Ascending aorta (tissue), 2 donors: ENCODE data around the gene B9D2. TPM values are rescaled to one million over a fixed set of nuclear protein-coding genes. Genes with fewer than 3 reads are reported as not detected.

Experiments
- DNase-seq, 2 donors: peaks; one replicate each; pipeline ENCODE4 v3.0.0-alpha.2; 2019; ENCODE audit warnings: low spot score in 2 of 2
- H3K27ac ChIP-seq, 2 donors: fragments of 200-600 bp; sonication (generic); one replicate each; pipeline ENCODE4 v1.5.1; 2016 to 2017; ENCODE audit warnings: mild to moderate bottlenecking in 1 of 2
- H3K27me3 ChIP-seq: fragments of 200-600 bp; sonication (generic); one replicate; pipeline ENCODE4 v1.5.1; 2017
- H3K36me3 ChIP-seq, 2 donors: fragments of 200-600 bp; sonication (generic); one replicate each; pipeline ENCODE4 v1.5.1; 2016
- H3K4me1 ChIP-seq, 2 donors: fragments of 200-600 bp; sonication (generic); one replicate each; pipeline ENCODE4 v1.5.1; 2016 to 2017; ENCODE audit warnings: mild to moderate bottlenecking in 1 of 2
- H3K4me3 ChIP-seq, 2 donors: fragments of 200-600 bp; sonication (generic); one replicate each; pipeline ENCODE4 v1.5.1; 2016 to 2017; ENCODE audit warnings: mild to moderate bottlenecking in 1 of 2
- H3K9me3 ChIP-seq, 2 donors: fragments of 200-600 bp; sonication (generic); one replicate each; pipeline ENCODE4 v1.5.1; 2016
- CTCF ChIP-seq, 3 experiments: fragments of 200-600 bp in 2 of 3; fragments of 450-650 bp in 1 of 3; sonication (generic) in 2 of 3; IDR thresholded peaks; one replicate each; pipeline ENCODE4 v1.5.1; 2016 to 2019; ENCODE audit warnings: antibody characterized with exemption in 3 of 3, mild to moderate bottlenecking in 1 of 3, moderate library complexity in 1 of 3
- intact Hi-C: fragments of 100-400 bp; cut with DNase I; formaldehyde crosslinking; loops from one replicate; pipeline ENCODE4 v1.15.1; 2023
- total RNA-seq: library from RNA; depleted of rRNA; stranded (reverse); fragments of >200 nt; gene quantifications from one replicate; pipeline ENCODE4 v1.1.0, GENCODE V29; 2016

The B9D2 gene
- total RNA-seq, 1 donor from 2014 or later: 17.5 TPM

GRCh38 chr19:41364524-41365391, 809 bp upstream of the B9D2 start:
- TF ChIP-seq CTCF (IDR thresholded peaks at IDR 0.05): no peak
- Histone ChIP-seq H3K27me3 (no peaks in the 10 kb centered on the region), H3K4me3 (peak overlapping the region; percentile 80), H3K4me1 (peaks cover 0 to 11% of the 10 kb centered on the region in 2 donors), H3K36me3 (no peaks in the 10 kb centered on the region), H3K9me3 (no peaks in the 10 kb centered on the region), H3K27ac (peak overlapping the region; percentile 97 to 98)
- intact Hi-C loops: no loop called here
- no peak for DNase-seq

GRCh38 chr19:41363371-41363752, 587 bp downstream of the B9D2 start:
- peak overlapping the region; percentile 80 for H3K4me3 ChIP-seq
- no peaks in the 10 kb centered on the region for H3K36me3 ChIP-seq
- intact Hi-C loops: loop anchor here (1.0 kb wide), 2 partner anchors 10 to 34 kb away; partner anchors contain the start of genes BCKDHA, EXOSC5 and TGFB1
- H3K27me3 ChIP-seq: no peaks in the 10 kb centered on the region
- TF ChIP-seq CTCF (IDR thresholded peaks at IDR 0.05): no peak
- no peaks in the 10 kb centered on the region for H3K9me3 ChIP-seq
- peak overlapping the region; percentile 97 to 98 for H3K27ac ChIP-seq
- no peak for DNase-seq
- H3K4me1 ChIP-seq: peaks cover 0 to 11% of the 10 kb centered on the region in 2 donors

DNA sequence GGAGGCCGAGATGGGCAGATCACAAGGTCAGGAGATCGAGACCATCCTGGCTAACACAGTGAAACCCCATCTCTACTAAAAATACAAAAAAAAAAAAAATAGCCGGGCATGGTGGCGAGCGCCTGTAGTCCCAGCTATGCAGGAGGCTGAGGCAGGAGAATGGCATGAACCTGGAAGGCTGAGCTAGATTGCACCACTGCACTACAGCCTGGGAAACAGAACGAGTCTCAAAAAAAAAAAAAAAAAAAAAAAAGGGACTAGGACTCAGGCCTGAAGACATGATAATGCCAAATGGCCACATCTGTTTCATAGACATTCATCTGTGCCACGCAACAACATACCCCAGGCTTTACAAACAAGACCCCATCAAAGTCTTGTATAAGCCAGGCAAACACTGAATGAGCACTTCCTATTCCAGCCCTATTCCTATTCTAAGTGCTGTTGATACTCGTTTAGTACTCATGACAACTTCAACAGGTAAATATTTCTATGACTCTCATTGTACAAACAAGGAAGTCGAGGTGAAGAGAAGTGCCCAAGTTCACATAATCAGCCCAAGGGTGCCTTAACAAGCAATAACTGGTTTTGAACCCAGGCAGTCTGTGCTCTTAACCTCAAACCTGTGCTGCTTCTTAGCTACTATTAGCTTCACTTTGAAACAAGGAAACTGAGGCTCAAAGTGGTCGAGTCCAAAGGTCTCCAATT, 1.7 kb downstream of the B9D2 start:
- TF ChIP-seq CTCF (IDR thresholded peaks at IDR 0.05): no peak
- no peak for DNase-seq
- Histone ChIP-seq H3K9me3 (no peaks in the 10 kb centered on the region), H3K27me3 (no peaks in the 10 kb centered on the region), H3K36me3 (no peaks in the 10 kb centered on the region), H3K4me1 (peaks cover 0 to 8% of the 10 kb centered on the region in 2 donors), H3K4me3 (no peak overlapping the region), H3K27ac (no peak overlapping the region)
- intact Hi-C loops: no loop called here

DNA sequence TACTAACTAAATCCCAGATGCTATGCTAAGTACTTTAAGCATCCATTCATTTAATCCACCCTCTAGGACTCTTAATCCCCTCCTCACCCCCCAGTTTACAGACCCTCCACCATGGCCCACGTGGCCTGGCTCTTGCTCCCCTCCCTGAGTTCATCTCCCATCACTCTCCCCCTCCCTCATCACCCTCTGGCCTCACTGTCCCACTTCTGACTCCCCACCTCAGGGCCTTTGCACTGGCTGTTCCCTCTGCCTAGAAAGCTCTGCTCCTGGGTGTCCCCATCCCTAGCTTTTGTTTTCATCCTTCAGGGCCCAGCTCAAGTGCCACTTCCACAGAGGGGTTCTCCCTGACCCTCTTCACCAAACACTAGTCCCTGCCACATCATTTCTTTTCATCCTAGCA, 4.2 kb downstream of the B9D2 start:
- Histone ChIP-seq H3K4me1 (peaks cover 0 to 7% of the 10 kb centered on the region in 2 donors), H3K4me3 (no peak overlapping the region), H3K9me3 (no peaks in the 10 kb centered on the region), H3K36me3 (no peaks in the 10 kb centered on the region), H3K27ac (no peak overlapping the region), H3K27me3 (no peaks in the 10 kb centered on the region)
- no peak for DNase-seq
- intact Hi-C loops: no loop called here
- TF ChIP-seq CTCF (IDR thresholded peaks at IDR 0.05): no peak

DNA sequence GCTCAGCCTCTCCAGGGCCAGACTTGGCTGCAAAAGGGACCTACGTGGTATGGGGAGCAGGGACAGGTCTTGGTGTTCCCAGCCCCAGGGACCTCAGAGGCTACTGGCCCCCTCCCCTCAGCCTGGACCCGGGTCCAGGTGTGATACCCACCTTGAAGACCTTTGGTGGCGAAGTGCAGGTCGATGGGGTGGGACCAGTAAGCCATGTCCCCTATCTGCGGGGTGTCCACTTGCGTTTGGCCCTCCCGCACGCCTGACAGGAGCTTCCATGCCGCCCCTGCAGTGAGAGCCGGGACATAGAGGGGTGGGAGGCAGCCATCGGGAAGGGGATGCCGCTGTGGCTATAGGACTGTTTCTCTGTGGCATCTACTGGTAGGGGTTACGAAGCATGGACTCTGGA, 6.2 kb downstream of the B9D2 start:
- intact Hi-C loops: no loop called here
- H3K27ac ChIP-seq: no peak overlapping the region
- no peaks in the 10 kb centered on the region for H3K27me3 ChIP-seq
- no peaks in the 10 kb centered on the region for H3K9me3 ChIP-seq
- DNase-seq: no peak
- no peak for TF ChIP-seq CTCF (IDR thresholded peaks at IDR 0.05)
- H3K4me1 ChIP-seq: no peaks in the 10 kb centered on the region
- H3K4me3 ChIP-seq: no peak overlapping the region
- no peaks in the 10 kb centered on the region for H3K36me3 ChIP-seq
